ENCODE results near the gene MNAT1.
A peak's percentile ranks its signal among the peaks of the same experiment; 100 is the strongest.

Gene MNAT1

DNA sequence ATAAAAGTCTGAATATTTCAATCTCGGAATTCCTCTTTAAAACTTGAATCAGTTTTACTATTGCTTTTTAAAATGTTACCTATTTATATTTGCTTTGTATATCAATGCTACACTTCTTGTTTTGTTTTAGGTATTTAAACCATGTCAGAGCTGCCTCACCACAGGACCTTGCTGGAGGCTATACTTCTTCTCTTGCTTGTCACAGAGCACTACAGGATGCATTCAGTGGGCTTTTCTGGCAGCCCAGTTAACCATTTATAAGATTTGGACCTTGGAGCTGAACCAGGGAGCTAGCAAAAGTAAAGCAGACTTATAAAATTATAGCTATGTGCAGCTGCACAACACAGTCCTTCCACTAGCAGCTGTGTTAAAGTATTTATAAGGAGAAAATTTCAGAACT is 233.5 kb downstream of the MNAT1 start:
- DNase-seq (ENCODE audit: low read depth), result no peak

GRCh38 chr14:60968671-60969070 is 234.1 kb downstream of the MNAT1 start:
- DNase-seq (ENCODE audit: low read depth), result no peak

GRCh38 chr14:60970146-60970545 is 235.6 kb downstream of the MNAT1 start:
- DNase-seq (ENCODE audit: low read depth), result no peak

DNA sequence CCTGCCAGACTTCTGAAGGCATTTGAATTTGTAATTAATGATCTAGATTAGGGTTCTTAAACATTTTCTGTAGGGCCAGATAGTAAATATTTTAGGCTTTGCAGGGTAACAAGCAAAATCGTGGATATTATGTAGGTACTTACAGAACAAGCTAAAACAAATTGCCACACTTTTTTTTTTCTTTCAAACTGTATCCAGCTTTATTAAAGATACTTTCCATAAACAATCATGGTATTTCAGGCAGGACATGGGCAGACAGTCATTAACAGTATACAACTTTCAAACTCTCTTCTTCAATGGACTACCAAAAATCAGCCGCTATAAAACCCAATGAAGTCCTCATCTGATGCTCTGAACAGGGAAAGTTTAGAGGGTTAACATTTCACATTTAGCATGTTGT is 236.7 kb downstream of the MNAT1 start:
- DNase-seq (ENCODE audit: low read depth), result no peak

- no peak for DNase-seq (ENCODE audit: low read depth)
Observed at GRCh38 chr14:60972295-60972694, 237.7 kb downstream of the MNAT1 start.

DNA sequence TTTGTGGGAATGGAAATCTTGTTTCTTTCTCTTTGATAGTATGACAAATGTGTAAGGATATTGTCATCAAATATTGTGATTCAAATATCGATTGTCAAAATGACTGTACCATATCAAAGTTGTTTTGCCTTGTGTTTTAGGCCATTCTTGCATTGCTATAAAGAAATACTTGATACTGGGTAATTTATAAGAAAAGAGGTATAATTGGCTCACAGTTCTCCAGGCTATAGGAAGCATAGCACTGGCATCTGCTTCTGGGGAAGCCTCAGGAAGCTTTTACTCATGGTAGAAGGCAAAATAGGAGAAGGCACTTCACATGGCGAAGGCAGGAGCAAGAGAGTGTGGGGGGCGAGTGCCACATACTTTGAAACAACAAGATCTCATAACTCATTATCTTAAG is 238.5 kb downstream of the MNAT1 start:
- DNase-seq (ENCODE audit: low read depth), result no peak

DNA sequence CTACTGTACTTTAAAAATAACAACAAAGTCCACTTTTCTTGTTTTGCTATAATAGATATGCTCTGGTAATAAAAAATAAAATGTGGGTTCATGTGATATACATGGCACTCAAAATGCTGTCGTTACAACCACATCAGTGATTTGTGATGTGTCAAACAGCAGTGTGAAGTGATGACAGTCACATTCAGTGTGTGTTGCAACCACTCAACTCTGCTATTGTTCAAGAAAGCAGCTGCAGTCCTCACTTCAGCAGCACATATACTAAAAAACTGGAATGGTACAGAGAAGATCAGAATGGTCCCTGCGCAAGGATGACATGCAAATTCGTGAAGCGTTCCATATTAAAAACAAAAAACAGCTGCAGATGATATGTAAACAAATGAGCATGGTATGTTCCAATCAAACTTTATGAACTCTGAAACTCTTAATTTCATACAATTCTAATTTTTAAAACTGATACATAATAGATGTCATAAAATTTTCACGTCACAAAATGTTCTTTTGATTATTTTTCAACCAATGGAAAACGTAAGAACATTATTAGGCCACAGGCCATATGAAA is 239.6 kb downstream of the MNAT1 start:
- no peak for DNase-seq (ENCODE audit: low read depth)

DNA sequence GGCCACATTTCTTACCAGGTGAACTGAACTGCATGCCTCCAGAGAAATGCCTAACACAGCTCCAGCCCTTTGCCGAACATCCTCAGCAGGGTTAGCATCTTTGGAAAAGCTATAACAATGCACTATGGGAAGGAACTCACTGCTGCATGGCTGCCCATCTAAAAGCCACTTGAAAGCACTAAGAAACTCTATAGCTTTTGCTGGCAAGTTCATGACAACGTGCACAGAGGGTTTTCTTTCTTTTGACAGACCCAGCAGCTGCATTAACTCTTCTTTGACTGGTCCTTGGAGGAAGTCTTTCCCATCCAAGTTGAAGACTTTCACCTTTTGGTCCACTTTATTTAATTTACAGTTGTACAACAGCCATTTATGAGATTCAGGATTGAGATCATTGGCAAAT is 241.0 kb downstream of the MNAT1 start:
- no peak for DNase-seq (ENCODE audit: low read depth)

GRCh38 chr14:60977847-60978246 is 243.3 kb downstream of the MNAT1 start:
- no peak for DNase-seq (ENCODE audit: low read depth)

DNA sequence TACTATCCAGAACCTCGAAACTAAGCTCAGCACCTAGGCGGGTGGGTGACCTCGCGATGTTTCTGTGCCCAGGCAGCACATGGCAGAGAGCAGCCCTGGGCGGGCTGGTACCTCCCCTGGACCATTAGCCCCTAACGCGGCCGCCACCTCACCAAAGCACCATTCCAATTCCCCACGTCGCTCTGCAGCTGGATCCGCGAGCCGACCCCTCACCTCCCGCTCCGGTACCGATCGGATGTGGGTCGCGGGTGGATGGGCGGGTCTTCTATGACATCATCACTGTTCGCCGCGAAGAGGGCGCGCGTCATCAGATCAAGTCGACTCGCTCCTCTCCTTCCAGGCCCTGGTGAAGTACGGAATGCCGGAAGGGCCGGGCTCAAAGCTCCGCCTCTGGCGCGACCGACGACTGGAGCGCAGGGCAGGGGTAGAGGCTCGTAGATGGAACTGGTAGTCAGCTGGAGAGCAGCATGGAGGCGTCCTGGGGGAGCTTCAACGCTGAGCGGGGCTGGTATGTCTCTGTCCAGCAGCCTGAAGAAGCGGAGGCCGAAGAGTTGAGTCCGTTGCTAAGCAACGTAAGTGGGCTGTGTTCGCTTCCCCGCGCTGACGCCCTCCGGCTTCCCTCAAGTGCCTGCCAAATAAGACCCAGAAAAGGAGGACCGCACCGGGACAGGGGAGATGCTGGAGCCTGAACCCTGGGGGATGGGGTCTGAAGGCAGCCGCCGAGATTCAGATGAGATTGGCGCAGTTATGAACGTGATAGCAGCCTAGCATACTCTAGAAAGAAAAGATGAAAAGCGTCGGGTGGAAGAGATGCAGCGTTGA is 246.5 kb downstream of the MNAT1 start, which contains the start of the genes SLC38A6 and TRMT5:
TSS of gene SLC38A6 (plus strand) at position 435 of the 822 bp plus-strand sequence. CDS start at position 468, 33 bp downstream.
TSS of gene TRMT5 (minus strand) at position 269 of the 822 bp plus-strand sequence. CDS start at position 163, 106 bp downstream.
- DNase-seq (ENCODE audit: low read depth), result peak; percentile 86

DNA sequence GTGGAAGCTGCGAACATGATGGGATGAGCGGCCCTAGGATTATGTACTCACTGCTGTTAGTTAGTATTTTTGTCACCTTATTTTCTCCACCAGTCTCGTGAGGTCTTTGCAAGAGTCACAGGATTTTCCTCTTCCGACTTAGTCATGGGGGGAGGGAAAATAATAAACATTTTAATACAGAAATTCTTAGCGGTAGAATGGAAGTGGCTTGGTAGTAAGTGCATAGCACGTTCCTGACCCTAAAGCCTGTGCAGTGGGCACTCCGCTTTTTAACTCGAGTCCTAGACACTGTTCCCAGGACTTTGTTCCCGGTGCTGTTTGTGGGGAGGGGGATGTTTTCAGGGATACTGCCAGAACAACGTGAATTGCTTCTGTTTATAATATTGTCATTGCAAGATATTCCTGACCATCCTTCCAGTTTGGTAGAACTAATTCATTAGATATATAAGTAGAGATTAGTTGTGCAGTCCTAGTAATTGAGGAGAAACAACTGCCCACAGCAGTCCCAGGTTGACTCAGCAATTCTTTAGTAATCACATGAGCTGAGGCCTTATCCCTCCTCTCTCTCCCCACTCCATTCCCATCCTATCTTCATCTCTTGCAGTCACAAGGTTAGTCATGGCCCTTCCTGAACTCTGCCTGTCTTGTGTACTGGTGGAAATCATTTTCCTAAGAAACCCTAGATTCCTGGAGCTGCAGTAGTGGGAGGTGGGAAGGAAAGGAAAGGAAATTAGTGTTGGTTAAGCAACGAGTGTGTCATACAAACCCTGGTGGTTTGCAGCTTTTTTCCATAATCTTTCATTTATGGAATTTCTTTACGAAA is 247.3 kb downstream of the MNAT1 start:
- DNase-seq (ENCODE audit: low read depth), result no peak

DNA sequence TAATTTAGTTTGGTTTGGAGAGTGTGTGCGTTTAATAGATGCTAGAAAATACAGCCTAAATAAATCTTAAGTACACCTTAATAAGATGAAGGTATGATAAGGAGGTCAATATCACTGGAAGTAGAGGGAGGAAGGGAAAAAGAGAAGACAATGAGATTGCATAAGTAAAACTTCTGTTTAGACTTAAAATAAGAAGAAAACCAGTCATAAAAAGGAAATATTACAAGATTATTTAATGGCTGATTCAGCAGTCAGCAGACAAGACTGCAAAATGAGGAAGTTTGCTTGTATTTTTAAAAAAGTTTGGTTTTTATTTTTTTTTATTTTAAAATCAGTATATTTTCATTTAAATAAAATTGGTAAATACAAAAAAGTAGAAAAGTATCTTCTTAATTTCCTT is 249.6 kb downstream of the MNAT1 start:
- no peak for DNase-seq (ENCODE audit: low read depth)

DNA sequence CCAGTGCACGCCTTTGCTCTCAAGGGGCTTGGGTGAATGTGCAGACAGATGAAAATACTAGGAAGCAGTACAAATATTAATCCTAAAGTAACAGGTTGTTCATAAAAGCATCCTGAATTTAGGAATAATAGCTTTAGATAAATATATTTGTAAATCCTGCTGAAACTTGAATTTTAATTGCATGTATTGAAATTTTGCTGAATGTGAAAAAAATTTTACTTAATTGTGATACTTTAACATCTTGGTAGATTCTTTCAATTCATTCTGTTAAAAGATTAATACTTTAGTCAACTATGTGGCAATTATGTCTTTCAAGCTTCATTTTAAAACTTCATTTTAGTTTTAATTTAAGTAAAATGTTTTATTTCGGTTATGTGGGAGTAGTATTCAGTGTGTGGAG is 251.9 kb downstream of the MNAT1 start:
- no peak for DNase-seq (ENCODE audit: low read depth)

DNA sequence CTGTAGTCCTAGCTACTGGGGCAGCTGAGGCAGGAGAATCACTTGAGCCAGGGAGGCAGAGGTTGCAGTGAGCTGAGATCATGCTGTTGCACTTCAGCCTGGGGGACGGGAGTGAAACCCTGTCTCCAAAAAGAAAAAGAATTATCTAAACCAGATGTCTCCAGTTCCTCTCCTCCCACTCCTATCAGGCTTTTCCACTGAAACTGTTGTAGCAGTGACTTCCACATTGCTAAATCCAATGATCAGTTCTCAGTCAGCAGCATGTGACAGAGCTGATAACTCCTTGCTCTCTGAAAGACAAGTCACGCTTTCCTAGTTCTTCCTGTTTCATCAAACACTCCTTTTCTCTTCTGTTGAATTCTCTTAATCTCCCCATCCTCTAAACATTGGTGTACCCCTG is 255.0 kb downstream of the MNAT1 start:
- no peak for DNase-seq (ENCODE audit: low read depth)

DNA sequence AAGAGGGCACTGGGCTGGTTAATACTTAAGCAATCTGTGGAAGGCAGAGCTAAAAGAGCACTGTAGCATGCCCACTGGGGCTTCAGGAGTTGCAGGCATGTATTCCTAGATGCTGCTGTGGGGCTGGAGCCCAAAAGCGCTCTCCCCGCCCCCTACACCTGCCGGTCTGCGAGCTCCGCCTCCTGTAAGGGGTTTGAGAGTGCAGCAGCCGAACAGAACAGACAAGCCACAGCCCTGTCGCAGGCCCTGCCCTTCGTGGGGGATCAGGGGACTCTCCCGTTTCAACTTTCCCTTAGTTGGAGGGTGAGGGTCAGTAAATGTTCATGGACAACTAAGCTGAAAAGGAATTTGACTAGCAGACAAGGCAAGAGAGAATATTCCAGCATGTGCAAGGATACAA is 264.1 kb downstream of the MNAT1 start:
- DNase-seq (ENCODE audit: low read depth), result no peak

- DNase-seq (ENCODE audit: low read depth), result no peak
Observed at GRCh38 chr14:60999536-60999935, 265.0 kb downstream of the MNAT1 start.

DNA sequence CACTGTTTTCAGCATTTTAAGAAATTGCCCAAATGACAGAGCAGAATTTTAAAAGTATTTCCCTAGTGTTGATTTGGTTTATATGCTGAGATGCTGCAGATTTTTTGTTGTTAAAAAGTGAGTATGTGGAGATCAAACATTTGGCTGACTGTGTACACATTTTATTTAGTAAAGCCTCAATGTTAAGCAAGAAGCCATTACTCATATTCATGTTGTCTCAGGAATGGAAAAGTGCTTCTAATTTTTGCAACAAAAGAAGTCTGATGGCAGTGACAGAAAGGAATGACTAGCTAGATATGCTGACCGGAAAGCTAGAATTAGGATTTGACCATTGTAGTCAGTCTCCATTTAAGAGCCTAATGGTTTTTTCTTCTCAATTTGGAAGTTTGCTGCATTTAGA is 269.0 kb downstream of the MNAT1 start:
- DNase-seq (ENCODE audit: low read depth), result no peak

- DNase-seq (ENCODE audit: low read depth), result no peak
Observed at GRCh38 chr14:61019537-61019936, 285.0 kb downstream of the MNAT1 start.

Measured in stimulated activated CD8-positive, alpha-beta memory T cell treated with anti-CD3 and anti-CD28 coated beads, Interleukin-15, amount 100 ng/mL, for 1 hour (primary cell).